Common myeloid progenitor, CD34-positive (primary cell): ENCODE measurements around the gene LCN1.
"Not testable (repeated sequence)": the region's sequence is repeated elsewhere in the genome, so short reads cannot be mapped to it uniquely, and the experiment has no call there.

Experiments used
- CTCF ChIA-PET: fragments of 350-600 bp; sonication (Branson Sonifier 250); formaldehyde crosslinking; loops from one replicate; lab custom pipeline; 2021; ENCODE audit warnings: antibody characterized with exemption; lab: Charles Lee
- POLR2A ChIA-PET: fragments of 350-600 bp; sonication (Branson Sonifier 250); formaldehyde crosslinking; loops from one replicate; lab custom pipeline; 2021; ENCODE audit warnings: antibody characterized with exemption; lab: Charles Lee
- DNase-seq, 3 donors: peaks; one replicate each; pipeline versions ENCODE4 v3.0.0 to v3.0.0-alpha.2; 2013
- H3K27ac ChIP-seq, 2 experiments: 1 replicate in 1 of 2; 2 replicates in 1 of 2; pipeline ENCODE4 v1.7.0; 2013; ENCODE audit warnings: inconsistent platforms in 2 of 2, low read length in 2 of 2, mild to moderate bottlenecking in 2 of 2, low read depth in 1 of 2, moderate library complexity in 1 of 2; ENCODE audit not compliant: severe bottlenecking in 2 of 2, insufficient read depth in 1 of 2, poor library complexity in 1 of 2
- H3K27me3 ChIP-seq, 5 experiments: replicated peaks in 2 of 5; 1 replicate in 3 of 5; 2 replicates in 2 of 5; pipeline versions ENCODE4 v1.6.1 to v1.7.0; 2013; ENCODE audit warnings: low read length in 4 of 5, mild to moderate bottlenecking in 2 of 5, moderate library complexity in 2 of 5, inconsistent platforms in 1 of 5; ENCODE audit not compliant: insufficient read depth in 5 of 5, control insufficient read depth in 4 of 5
- H3K36me3 ChIP-seq, 4 experiments: 1 replicate in 2 of 4; 2 replicates in 2 of 4; pipeline versions ENCODE4 v1.6.1 to v1.7.0; 2013; ENCODE audit warnings: low read length in 3 of 4, control low read depth in 1 of 4, mild to moderate bottlenecking in 1 of 4; ENCODE audit not compliant: control insufficient read depth in 4 of 4, insufficient read depth in 4 of 4
- H3K4me1 ChIP-seq, 4 experiments: 1 replicate in 3 of 4; 2 replicates in 1 of 4; pipeline versions ENCODE4 v1.6.1 to v1.7.1; 2013; ENCODE audit warnings: low read length in 3 of 4, mild to moderate bottlenecking in 3 of 4, control low read depth in 1 of 4, inconsistent platforms in 1 of 4, moderate library complexity in 1 of 4; ENCODE audit not compliant: control insufficient read depth in 4 of 4, insufficient read depth in 4 of 4; ENCODE audit errors: control extremely low read depth in 1 of 4
- H3K4me3 ChIP-seq, 7 experiments: 1 replicate in 4 of 7; 2 replicates in 3 of 7; pipeline versions ENCODE4 v1.5.1 to v1.7.0; 2013; ENCODE audit warnings: mild to moderate bottlenecking in 7 of 7, low read length in 6 of 7, moderate library complexity in 6 of 7, inconsistent platforms in 2 of 7, low read depth in 2 of 7, control low read depth in 1 of 7; ENCODE audit not compliant: insufficient read depth in 4 of 7, control insufficient read depth in 1 of 7; ENCODE audit errors: extremely low read depth in 1 of 7
- H3K9me3 ChIP-seq, 5 experiments: 1 replicate in 4 of 5; 2 replicates in 1 of 5; pipeline versions ENCODE4 v1.6.1 to v1.7.1; 2013; ENCODE audit warnings: low read length in 4 of 5, mild to moderate bottlenecking in 2 of 5, inconsistent platforms in 1 of 5, low read depth in 1 of 5, moderate library complexity in 1 of 5; ENCODE audit not compliant: control insufficient read depth in 4 of 5, insufficient read depth in 2 of 5; ENCODE audit errors: control extremely low read depth in 1 of 5
- WGBS: methylation state at CpG from one replicate; pipeline ENCODE4 v1.1.5; 2013; ENCODE audit not compliant: insufficient coverage; 5-methylcytosine and 5-hydroxymethylcytosine counted together

LCN1 gene

GRCh38 chr9:135544981-135545635 is 23.9 kb downstream of the LCN1 start:
- Histone ChIP-seq H3K4me3 (no peak overlapping the region), H3K36me3 (no peaks in the 10 kb centered on the region), H3K27ac (no peak overlapping the region), H3K4me1 (no peaks in the 10 kb centered on the region), H3K9me3 (no peaks in the 10 kb centered on the region), H3K27me3 (peaks cover 0 to 5% (median 3%) of the 10 kb centered on the region in 5 experiments)
- DNase-seq = no peak
- CTCF ChIA-PET = no interaction called here
- POLR2A ChIA-PET = no interaction called here
- WGBS = 91% methylated on average over 11 of the region's 18 CpGs

- WGBS = 88% methylated on average over 11 of the region's 19 CpGs
- POLR2A ChIA-PET = not testable (repeated sequence)
Observed at GRCh38 chr9:135545646-135546176, 24.5 kb downstream of the LCN1 start, which contains the start of gene OBP2A. OBP2A (plus strand) TSS chr9:135546126; CDS start chr9:135546181, 55 bp downstream.

GRCh38 chr9:135546792-135547617 is 25.8 kb downstream of the LCN1 start:
- H3K4me1 ChIP-seq, H3K36me3 ChIP-seq, H3K27me3 ChIP-seq, H3K4me3 ChIP-seq, H3K27ac ChIP-seq, H3K9me3 ChIP-seq, DNase-seq, CTCF ChIA-PET, POLR2A ChIA-PET: not testable (repeated sequence)
- WGBS = 92% methylated on average over 13 of the region's 21 CpGs

More at GRCh38 chr9:135545646-135546176, 24.5 kb downstream of the LCN1 start, which contains the start of gene OBP2A:
- H3K4me3 ChIP-seq, H3K27me3 ChIP-seq, DNase-seq, CTCF ChIA-PET, H3K9me3 ChIP-seq, H3K4me1 ChIP-seq, H3K36me3 ChIP-seq, H3K27ac ChIP-seq: not testable (repeated sequence)

- CTCF ChIA-PET = no interaction called here
- no peak for DNase-seq
Observed at GRCh38 chr9:135547756-135548736, 26.8 kb downstream of the LCN1 start.

GRCh38 chr9:135549478-135550343 is 28.5 kb downstream of the LCN1 start:
- WGBS = 94% methylated on average over 23 of the region's 28 CpGs
- not testable (repeated sequence) for H3K27ac ChIP-seq

More at GRCh38 chr9:135547756-135548736, 26.8 kb downstream of the LCN1 start:
- H3K27me3 ChIP-seq = no peaks in the 10 kb centered on the region
- H3K27ac ChIP-seq = no peak overlapping the region
- no peaks in the 10 kb centered on the region for H3K4me1 ChIP-seq
- no peaks in the 10 kb centered on the region for H3K36me3 ChIP-seq
- 92% methylated on average over 28 of the region's 28 CpGs for WGBS
- no peaks in the 10 kb centered on the region for H3K9me3 ChIP-seq
- POLR2A ChIA-PET = no interaction called here
- H3K4me3 ChIP-seq = no peak overlapping the region

GRCh38 chr9:135550344-135550918 is 29.2 kb downstream of the LCN1 start:
- Histone ChIP-seq H3K4me1 (no peaks in the 10 kb centered on the region), H3K27ac (no peak overlapping the region), H3K36me3 (no peaks in the 10 kb centered on the region), H3K4me3 (no peak overlapping the region), H3K9me3 (peaks cover 0 to 1% (median 0%) of the 10 kb centered on the region in 5 experiments), H3K27me3 (peaks cover 0 to 4% (median 0%) of the 10 kb centered on the region in 5 experiments)
- DNase-seq = no peak
- 88% methylated on average over 13 of the region's 17 CpGs for WGBS
- CTCF ChIA-PET = no interaction called here
- POLR2A ChIA-PET = no interaction called here

More at GRCh38 chr9:135549478-135550343, 28.5 kb downstream of the LCN1 start:
- H3K4me1 ChIP-seq, DNase-seq, H3K4me3 ChIP-seq, CTCF ChIA-PET, H3K36me3 ChIP-seq, POLR2A ChIA-PET, H3K27me3 ChIP-seq, H3K9me3 ChIP-seq: not testable (repeated sequence)
